HG03378 (cell line): ENCODE results near the gene CASP1.
"Not testable (repeated sequence)": the region's sequence is repeated elsewhere in the genome, so short reads cannot be mapped to it uniquely, and the experiment has no call there.

ENCODE experiments used
- ATAC-seq: cut with Tn5 transposase; IDR thresholded peaks from one replicate; pipeline ENCODE4 v1.9.1; 2021; ENCODE audit warnings: mild to moderate bottlenecking, moderate library complexity; ENCODE audit not compliant: unreplicated experiment

The CASP1 gene

GRCh38 chr11:105046898-105047579 lies 12.1 kb upstream of the CASP1 start:
- no peak for ATAC-seq

- ATAC-seq = no peak
Measured at GRCh38 chr11:105045676-105046296, 10.8 kb upstream of the CASP1 start.

- ATAC-seq = peak; percentile 99
Measured at GRCh38 chr11:105044557-105045524, 9.9 kb upstream of the CASP1 start, which contains the start of gene CARD16. CARD16 (minus strand) TSS chr11:105045335; CDS start chr11:105045297, 38 bp downstream.

GRCh38 chr11:105042178-105042577 lies 7.2 kb upstream of the CASP1 start:
- ATAC-seq = no peak

GRCh38 chr11:105040703-105041102 lies 5.8 kb upstream of the CASP1 start:
- ATAC-seq = no peak

GRCh38 chr11:105034388-105034787 lies 556 bp downstream of the CASP1 start:
- ATAC-seq = not testable (repeated sequence)

- no peak for ATAC-seq
Measured at GRCh38 chr11:105033781-105034180, 1.2 kb downstream of the CASP1 start.

- ATAC-seq = no peak
Measured at GRCh38 chr11:105033343-105033742, 1.6 kb downstream of the CASP1 start.

- ATAC-seq = no peak
Measured at GRCh38 chr11:105032495-105032894, 2.4 kb downstream of the CASP1 start.

GRCh38 chr11:105027678-105028077 lies 7.3 kb downstream of the CASP1 start:
- ATAC-seq = no peak

GRCh38 chr11:105024394-105024793 lies 10.6 kb downstream of the CASP1 start:
- ATAC-seq = no peak

- no peak for ATAC-seq
Measured at GRCh38 chr11:105023003-105023402, 11.9 kb downstream of the CASP1 start, which contains the start of gene CASP5. CASP5 (minus strand) TSS chr11:105023168; CDS start chr11:105023136, 32 bp downstream.

GRCh38 chr11:105022527-105022926 lies 12.4 kb downstream of the CASP1 start:
- no peak for ATAC-seq

- ATAC-seq = no peak
Measured at GRCh38 chr11:105007463-105007862, 27.5 kb downstream of the CASP1 start.

- no peak for ATAC-seq
Measured at GRCh38 chr11:105005451-105005845, 29.5 kb downstream of the CASP1 start.

GRCh38 chr11:105004021-105004420 lies 30.9 kb downstream of the CASP1 start:
- ATAC-seq = no peak

- no peak for ATAC-seq
Measured at GRCh38 chr11:105003151-105003550, 31.8 kb downstream of the CASP1 start.

GRCh38 chr11:105000797-105001196 lies 34.1 kb downstream of the CASP1 start:
- ATAC-seq = peak; percentile 94

- ATAC-seq = no peak
Measured at GRCh38 chr11:105000167-105000566, 34.8 kb downstream of the CASP1 start.

GRCh38 chr11:104999721-105000120 lies 35.2 kb downstream of the CASP1 start:
- no peak for ATAC-seq

- ATAC-seq = no peak
Measured at GRCh38 chr11:104997288-104997687, 37.7 kb downstream of the CASP1 start.
